Tibial nerve (tissue), 4 donors: ENCODE data around the gene TMEM63A.
"Not testable (repeated sequence)": the region's sequence is repeated elsewhere in the genome, so short reads cannot be mapped to it uniquely, and the experiment has no call there.

Experiments used
- EP300 ChIP-seq, 2 donors: sonication (generic); formaldehyde crosslinking; IDR thresholded peaks; one replicate each; pipeline ENCODE4 v1.6.1; 2017; ENCODE audit warnings: antibody characterized with exemption in 2 of 2, mild to moderate bottlenecking in 1 of 2
- POLR2A ChIP-seq, 2 donors: fragments of 450-650 bp; IDR thresholded peaks; one replicate each; pipeline ENCODE4 v1.6.1; 2017; ENCODE audit warnings: antibody characterized with exemption in 2 of 2, mild to moderate bottlenecking in 2 of 2, moderate library complexity in 2 of 2
- TF ChIP-seq, protein P1 (sequence below), 5 experiments: fragments of 200-600 bp in 3 of 5; fragments of 450-650 bp in 2 of 5; sonication (generic) in 3 of 5; IDR thresholded peaks; one replicate each; pipeline ENCODE4 v1.5.1; 2016 to 2019; ENCODE audit warnings: antibody characterized with exemption in 5 of 5, mild to moderate bottlenecking in 3 of 5, moderate library complexity in 2 of 5

DNA sequence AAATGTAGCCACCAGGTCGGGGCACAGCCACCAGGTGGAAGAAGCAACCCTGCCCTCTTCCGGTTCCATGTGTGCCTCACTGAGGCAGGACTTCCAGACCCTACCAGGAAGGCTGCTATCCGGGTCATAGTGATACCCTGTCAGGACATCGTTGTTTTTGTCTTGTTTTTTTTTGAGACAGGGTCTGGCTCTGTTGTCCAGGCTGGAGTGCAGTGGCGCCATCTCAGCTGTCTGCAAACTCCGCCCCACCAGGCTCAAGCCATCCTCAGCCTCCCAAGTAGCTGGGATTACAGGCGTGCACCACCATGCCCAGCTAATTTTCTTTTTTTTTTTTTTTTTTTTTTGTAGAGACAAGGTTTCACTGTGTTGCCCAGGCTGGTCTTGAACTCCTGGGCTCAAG is 67.1 kb downstream of the TMEM63A start:
- TF ChIP-seq, protein P1, sequence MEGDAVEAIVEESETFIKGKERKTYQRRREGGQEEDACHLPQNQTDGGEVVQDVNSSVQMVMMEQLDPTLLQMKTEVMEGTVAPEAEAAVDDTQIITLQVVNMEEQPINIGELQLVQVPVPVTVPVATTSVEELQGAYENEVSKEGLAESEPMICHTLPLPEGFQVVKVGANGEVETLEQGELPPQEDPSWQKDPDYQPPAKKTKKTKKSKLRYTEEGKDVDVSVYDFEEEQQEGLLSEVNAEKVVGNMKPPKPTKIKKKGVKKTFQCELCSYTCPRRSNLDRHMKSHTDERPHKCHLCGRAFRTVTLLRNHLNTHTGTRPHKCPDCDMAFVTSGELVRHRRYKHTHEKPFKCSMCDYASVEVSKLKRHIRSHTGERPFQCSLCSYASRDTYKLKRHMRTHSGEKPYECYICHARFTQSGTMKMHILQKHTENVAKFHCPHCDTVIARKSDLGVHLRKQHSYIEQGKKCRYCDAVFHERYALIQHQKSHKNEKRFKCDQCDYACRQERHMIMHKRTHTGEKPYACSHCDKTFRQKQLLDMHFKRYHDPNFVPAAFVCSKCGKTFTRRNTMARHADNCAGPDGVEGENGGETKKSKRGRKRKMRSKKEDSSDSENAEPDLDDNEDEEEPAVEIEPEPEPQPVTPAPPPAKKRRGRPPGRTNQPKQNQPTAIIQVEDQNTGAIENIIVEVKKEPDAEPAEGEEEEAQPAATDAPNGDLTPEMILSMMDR (IDR thresholded peaks at IDR 0.05): not testable (repeated sequence)
- not testable (repeated sequence) for TF ChIP-seq POLR2A, EP300 (IDR thresholded peaks at IDR 0.05)
